H9 (cell line): ENCODE measurements around the gene KIF3B. TPM values are rescaled to one million over a fixed set of nuclear protein-coding genes. Genes with fewer than 3 reads are reported as not detected.

Experiments used
- DNase-seq: peaks from one replicate; pipeline ENCODE4 v3.0.0-alpha.2; 2017
- H2AFZ ChIP-seq: one replicate; pipeline ENCODE4 v1.6.1; 2013; ENCODE audit warnings: mild to moderate bottlenecking, low read length, control low read depth, moderate library complexity
- H2AK5ac ChIP-seq: 2 replicates; pipeline ENCODE4 v1.6.1; 2013; ENCODE audit warnings: low read length, control low read depth, mixed read lengths; ENCODE audit not compliant: insufficient read length
- H2BK120ac ChIP-seq: one replicate; pipeline ENCODE4 v1.6.1; 2013; ENCODE audit warnings: low read depth, mild to moderate bottlenecking, low read length, control low read depth, inconsistent platforms; ENCODE audit not compliant: poor library complexity, severe bottlenecking
- H2BK12ac ChIP-seq: 2 replicates; pipeline ENCODE4 v1.6.1; 2013; ENCODE audit warnings: low read length, control low read depth, mixed read lengths, low read depth; ENCODE audit not compliant: insufficient read length
- H2BK15ac ChIP-seq: 2 replicates; pipeline ENCODE4 v1.6.1; 2013; ENCODE audit warnings: low read depth, low read length, control low read depth
- H2BK20ac ChIP-seq: one replicate; pipeline ENCODE4 v1.6.1; 2013; ENCODE audit warnings: low read depth, mild to moderate bottlenecking, low read length, control low read depth, inconsistent platforms; ENCODE audit not compliant: poor library complexity, severe bottlenecking
- H2BK5ac ChIP-seq: 2 replicates; pipeline ENCODE4 v1.6.1; 2013; ENCODE audit warnings: low read length, control low read depth, mixed read lengths; ENCODE audit not compliant: insufficient read length
- H3K14ac ChIP-seq: 2 replicates; pipeline ENCODE4 v1.6.1; 2013; ENCODE audit warnings: low read length, control low read depth; ENCODE audit not compliant: insufficient read depth
- H3K18ac ChIP-seq: 2 replicates; pipeline ENCODE4 v1.6.1; 2013; ENCODE audit warnings: low read depth, mild to moderate bottlenecking, mixed read lengths, low read length, control low read depth; ENCODE audit not compliant: insufficient read length
- H3K23ac ChIP-seq: 2 replicates; pipeline ENCODE4 v1.6.1; 2013; ENCODE audit warnings: low read length, control low read depth, mixed read lengths, low read depth; ENCODE audit not compliant: insufficient read length
- H3K23me2 ChIP-seq: 2 replicates; pipeline ENCODE4 v1.6.1; 2013; ENCODE audit warnings: low read depth, mild to moderate bottlenecking, mixed read lengths, low read length, control low read depth; ENCODE audit not compliant: insufficient read length, poor library complexity, severe bottlenecking
- H3K27ac ChIP-seq: 2 replicates; pipeline ENCODE4 v1.5.1; 2013; ENCODE audit warnings: low read length, control low read depth, mixed read lengths, low read depth; ENCODE audit not compliant: insufficient read length
- H3K27me3 ChIP-seq: 2 replicates; pipeline ENCODE4 v1.6.1; 2013; ENCODE audit warnings: low read length, control low read depth, inconsistent platforms; ENCODE audit not compliant: insufficient read depth
- H3K4ac ChIP-seq: 2 replicates; pipeline ENCODE4 v1.6.1; 2013; ENCODE audit warnings: low read depth, mild to moderate bottlenecking, control low read depth, inconsistent platforms, low read length, moderate library complexity
- H3K4me1 ChIP-seq: 2 replicates; pipeline ENCODE4 v1.6.1; 2013; ENCODE audit warnings: low read length, control low read depth, inconsistent platforms; ENCODE audit not compliant: insufficient read depth
- H3K4me2 ChIP-seq: 2 replicates; pipeline ENCODE4 v1.6.1; 2013; ENCODE audit warnings: low read length, control low read depth, mixed read lengths; ENCODE audit not compliant: insufficient read length, insufficient read depth
- H3K56ac ChIP-seq: 2 replicates; pipeline ENCODE4 v1.6.1; 2013; ENCODE audit warnings: low read depth, mild to moderate bottlenecking, mixed read lengths, low read length, control low read depth; ENCODE audit not compliant: insufficient read length
- H3K79me1 ChIP-seq: 2 replicates; pipeline ENCODE4 v1.6.1; 2013; ENCODE audit warnings: low read depth, mild to moderate bottlenecking, moderate library complexity, low read length, control low read depth, inconsistent platforms; ENCODE audit not compliant: insufficient read depth, poor library complexity, severe bottlenecking
- H3K79me2 ChIP-seq: 2 replicates; pipeline ENCODE4 v1.6.1; 2013; ENCODE audit warnings: low read length, control low read depth, inconsistent platforms; ENCODE audit not compliant: insufficient read depth
- H3K9ac ChIP-seq: 2 replicates; pipeline ENCODE4 v1.6.1; 2013; ENCODE audit warnings: low read length, control low read depth, mixed read lengths; ENCODE audit not compliant: insufficient read length; ENCODE audit errors: extremely low read depth
- H3K9me3 ChIP-seq: one replicate; pipeline ENCODE4 v1.6.1; 2013; ENCODE audit warnings: low read depth, low read length, inconsistent platforms; ENCODE audit not compliant: control insufficient read depth
- H3T11ph ChIP-seq: one replicate; pipeline ENCODE4 v1.6.1; 2013; ENCODE audit warnings: mild to moderate bottlenecking, low read length, control low read depth, inconsistent platforms
- H4K20me1 ChIP-seq: one replicate; pipeline ENCODE4 v1.6.1; 2013; ENCODE audit not compliant: control insufficient read depth, insufficient read length, insufficient read depth
- H4K5ac ChIP-seq: 2 replicates; pipeline ENCODE4 v1.6.1; 2013; ENCODE audit warnings: low read depth, mild to moderate bottlenecking, mixed read lengths, low read length, control low read depth; ENCODE audit not compliant: insufficient read length
- H4K8ac ChIP-seq: replicated peaks from 2 replicates; pipeline ENCODE4 v1.6.1; 2013; ENCODE audit warnings: low read length, control low read depth, mixed read lengths, low read depth; ENCODE audit not compliant: insufficient read length
- H4K91ac ChIP-seq: 2 replicates; pipeline ENCODE4 v1.6.1; 2013; ENCODE audit warnings: low read depth, mild to moderate bottlenecking, moderate library complexity, mixed read lengths, low read length, control low read depth; ENCODE audit not compliant: insufficient read length
- H3K27ac Mint-ChIP-seq, 3 experiments: 2 replicates in 2 of 3; 3 replicates in 1 of 3; pipeline ENCODE4 v1.8.0; 2020 to 2021; ENCODE audit warnings: mixed read lengths in 3 of 3, mild to moderate bottlenecking in 1 of 3, moderate library complexity in 1 of 3
- H3K27me3 Mint-ChIP-seq: 2 replicates; pipeline ENCODE4 v1.8.0; 2021; ENCODE audit warnings: low read depth, mild to moderate bottlenecking, moderate library complexity, mixed read lengths
- H3K36me3 Mint-ChIP-seq, 3 experiments: 2 replicates in 2 of 3; 3 replicates in 1 of 3; pipeline ENCODE4 v1.8.0; 2020 to 2021; ENCODE audit warnings: low read depth in 3 of 3, mixed read lengths in 3 of 3; ENCODE audit not compliant: insufficient read depth in 1 of 3
- H3K4me1 Mint-ChIP-seq, 2 experiments: 2 replicates each; pipeline ENCODE4 v1.8.0; 2020; ENCODE audit warnings: mixed read lengths in 2 of 2
- H3K4me3 Mint-ChIP-seq, 2 experiments: 2 replicates in 1 of 2; 3 replicates in 1 of 2; pipeline ENCODE4 v1.8.0; 2020 to 2021; ENCODE audit warnings: mild to moderate bottlenecking in 2 of 2, mixed read lengths in 2 of 2, moderate library complexity in 1 of 2
- H3K9me3 Mint-ChIP-seq, 2 experiments: 2 replicates in 1 of 2; 3 replicates in 1 of 2; pipeline ENCODE4 v1.8.0; 2020; ENCODE audit warnings: mild to moderate bottlenecking in 2 of 2, mixed read lengths in 2 of 2, moderate library complexity in 1 of 2
- CTCF ChIP-seq: fragments of 200-600 bp; sonication (generic); conservative IDR thresholded peaks from 3 replicates; pipeline ENCODE4 v1.8.0; 2021; ENCODE audit warnings: antibody characterized with exemption, mild to moderate bottlenecking
- WGBS: extraction: QIAGEN DNeasy Blood & Tissue Kit; methylation state at CpG from one replicate; pipeline ENCODE4 v1.1.7; 2013; ENCODE audit warnings: missing lambda C conversion rate, low lambda C conversion rate, mixed read lengths; ENCODE audit not compliant: insufficient read length; ENCODE audit errors: extremely low coverage; 5-methylcytosine and 5-hydroxymethylcytosine counted together
- total RNA-seq: library from RNA; stranded (reverse); gene quantifications from 2 replicates; pipeline ENCODE4 v1.2.1, GENCODE V29; 2021

Gene KIF3B
- total RNA-seq, 1 experiment from 2014 or later: 29.7 TPM

DNA sequence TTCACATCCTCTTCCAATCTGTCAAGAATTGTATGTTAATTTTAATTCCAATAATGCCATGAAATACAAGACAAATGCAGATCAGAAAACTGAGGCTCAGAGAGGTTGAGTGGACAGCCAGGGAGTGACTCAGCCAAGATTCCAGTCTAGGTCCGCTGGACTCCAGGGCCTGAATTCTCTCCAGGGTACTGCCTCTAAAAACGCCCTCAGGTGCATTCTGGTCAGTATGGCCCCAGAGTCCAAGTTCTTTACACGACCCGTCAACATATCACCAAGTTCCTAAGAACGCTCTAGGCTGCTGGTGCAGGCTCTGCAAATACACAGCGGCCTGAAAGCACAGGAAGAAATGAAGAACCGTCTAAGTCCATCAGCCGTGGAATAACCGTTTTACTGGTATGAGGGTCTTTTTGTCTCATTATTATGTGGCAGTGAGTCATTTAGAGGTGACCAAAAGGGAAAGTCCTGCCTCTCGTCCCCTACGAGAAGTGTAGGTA is 80.0 kb downstream of the KIF3B start:
- no CpG with 5 or more reads among the region's 11 CpGs for WGBS
- TF ChIP-seq CTCF: no peak
- no peak overlapping the region for H3T11ph ChIP-seq
- H3K23ac ChIP-seq: no peak overlapping the region
- DNase-seq: no peak
- H3K4me1 ChIP-seq: no peaks in the 10 kb centered on the region
- H2BK12ac ChIP-seq: no peak overlapping the region
- H3K14ac ChIP-seq: no peak overlapping the region
- no peak overlapping the region for H2BK15ac ChIP-seq
- peak overlapping the region; percentile 46 for H3K9ac ChIP-seq
- no peak overlapping the region for H2AK5ac ChIP-seq
- no peak overlapping the region for H3K4ac ChIP-seq
- H3K18ac ChIP-seq: no peak overlapping the region
- H4K8ac ChIP-seq: no peak overlapping the region
- H3K27ac ChIP-seq: no peak overlapping the region
- H4K91ac ChIP-seq: no peak overlapping the region
- H2BK20ac ChIP-seq: no peak overlapping the region
- Mint-ChIP-seq H3K9me3 (no peaks in the 10 kb centered on the region; a peak in 1 of 5 replicates), H3K4me1 (peaks cover 12 to 15% of the 10 kb centered on the region in 2 experiments), H3K27ac (peak overlapping the region in 2 of 3 experiments; percentile 32 to 76; a peak in 2 of 7 replicates), H3K4me3 (peak overlapping the region; percentile 96 to 98), H3K36me3 (peaks cover 0 to 8% (median 3%) of the 10 kb centered on the region in 3 experiments; a peak in 4 of 7 replicates), H3K27me3 (peaks cover 83% of the 10 kb centered on the region)
- H3K27me3 ChIP-seq: peaks cover 19% of the 10 kb centered on the region; the same call in 1 of the 2 replicates
- H3K79me1 ChIP-seq: no peaks in the 10 kb centered on the region
- H4K20me1 ChIP-seq: no peaks in the 10 kb centered on the region
- H2BK5ac ChIP-seq: no peak overlapping the region
- no peak overlapping the region for H4K5ac ChIP-seq
- H3K79me2 ChIP-seq: no peaks in the 10 kb centered on the region
- peak overlapping the region; percentile 43 for H2AFZ ChIP-seq
- H3K23me2 ChIP-seq: peaks cover 6% of the 10 kb centered on the region
- no peaks in the 10 kb centered on the region for H3K9me3 ChIP-seq
- H2BK120ac ChIP-seq: no peak overlapping the region
- H3K56ac ChIP-seq: no peak overlapping the region
- H3K4me2 ChIP-seq: peak overlapping the region; percentile 89
